Stimulated activated naive CD8-positive, alpha-beta T cell treated with anti-CD3 and anti-CD28 coated beads, Interleukin-15, Interleukin-2, amounts not matched to agents 100 U/mL and 50 U/mL, for 24 hours (primary cell): Measurements from ENCODE around the gene TIPRL.
A peak's percentile ranks its signal among the peaks of the same experiment; 100 is the strongest.
"Not testable (repeated sequence)": the region's sequence is repeated elsewhere in the genome, so short reads cannot be mapped to it uniquely, and the experiment has no call there.

Experiments used
- ATAC-seq: fragments of 150-1000 bp; cut with Tn5 transposase; one replicate; pipeline ENCODE4 v1.10.0; 2021
- DNase-seq: peaks from one replicate; pipeline ENCODE4 v3.0.0; 2021

TIPRL gene

DNA sequence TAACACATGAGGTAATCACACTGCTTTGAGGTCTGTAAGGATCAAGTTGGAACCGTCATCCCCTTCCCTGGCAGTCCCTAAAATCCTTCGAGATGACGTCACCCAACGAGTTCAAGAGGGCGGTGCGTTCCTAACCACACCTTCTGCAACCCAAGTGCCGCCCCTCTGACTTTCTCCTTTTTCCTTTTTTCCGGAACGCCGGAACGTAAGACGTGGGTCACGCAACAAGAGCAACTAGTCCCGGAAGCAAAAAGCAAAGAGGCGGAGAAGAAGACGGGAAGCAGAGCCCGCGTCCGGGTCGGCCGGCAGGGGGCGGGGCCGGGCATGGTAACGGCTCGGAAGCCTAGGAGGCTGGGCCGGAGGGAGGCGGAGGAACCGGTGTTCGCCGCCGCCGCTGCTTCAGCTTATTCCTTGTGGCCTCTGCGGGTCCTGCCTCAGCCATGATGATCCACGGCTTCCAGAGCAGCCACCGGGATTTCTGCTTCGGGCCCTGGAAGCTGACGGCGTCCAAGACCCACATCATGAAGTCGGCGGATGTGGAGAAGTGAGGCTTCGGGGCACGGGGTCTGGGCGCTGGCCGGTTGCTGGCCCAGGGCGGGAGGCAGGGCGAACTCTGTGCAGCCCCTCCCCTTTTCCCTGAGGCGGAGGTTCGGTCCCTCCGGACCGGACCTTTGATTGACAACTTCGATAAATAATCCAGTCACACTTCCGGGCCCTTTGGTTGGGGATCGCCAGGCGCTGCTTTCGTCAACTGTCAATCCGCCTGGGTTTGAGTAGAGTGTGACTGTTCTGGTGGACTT lies at the start of gene TIPRL:
Gene TIPRL (plus strand): TSS at position 325 of the 800 bp plus-strand sequence. CDS start 116 bp downstream, at position 441.
- DNase-seq (peak; percentile 96), ATAC-seq (peak; percentile 92)

DNA sequence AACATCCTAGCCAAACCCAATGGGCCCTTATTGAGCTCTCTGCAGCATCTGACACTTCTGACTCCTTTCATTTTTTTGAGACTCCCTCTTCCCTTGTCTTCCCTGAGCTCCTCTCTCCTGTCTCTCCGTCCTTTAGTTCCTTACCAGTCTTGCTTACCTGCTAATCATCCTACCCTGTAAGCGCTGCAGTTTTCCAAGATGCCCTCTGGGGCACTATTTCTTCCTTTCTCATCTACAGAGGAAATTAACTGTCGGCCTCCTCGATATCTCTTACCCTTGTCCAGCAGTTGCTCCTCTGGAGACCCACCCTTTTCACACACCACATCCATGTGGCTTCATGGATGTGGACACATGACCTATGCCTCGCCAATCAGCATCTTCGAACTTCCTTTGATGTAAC lies 48.8 kb upstream of the TIPRL start:
- DNase-seq (no peak), ATAC-seq (no peak)

DNA sequence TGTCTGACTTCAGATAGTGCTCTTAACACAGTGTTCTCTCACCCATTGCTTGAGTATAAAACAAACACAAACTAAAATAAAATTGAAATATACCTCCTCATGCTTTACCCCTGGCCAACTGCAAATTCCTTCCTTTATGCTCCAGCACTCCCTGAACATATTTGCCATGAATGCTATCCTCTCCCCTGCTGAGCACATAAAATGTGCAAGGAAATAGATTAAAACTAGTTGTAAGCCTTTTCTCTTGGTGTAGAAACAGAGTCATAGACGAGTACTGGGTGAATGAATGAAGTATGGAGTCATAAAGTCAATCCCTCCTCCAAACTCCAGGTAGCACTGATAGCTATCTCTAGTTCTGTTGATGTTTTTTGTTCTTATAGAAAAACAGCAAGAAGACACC lies 44.6 kb upstream of the TIPRL start:
- DNase-seq (no peak), ATAC-seq (no peak)

DNA sequence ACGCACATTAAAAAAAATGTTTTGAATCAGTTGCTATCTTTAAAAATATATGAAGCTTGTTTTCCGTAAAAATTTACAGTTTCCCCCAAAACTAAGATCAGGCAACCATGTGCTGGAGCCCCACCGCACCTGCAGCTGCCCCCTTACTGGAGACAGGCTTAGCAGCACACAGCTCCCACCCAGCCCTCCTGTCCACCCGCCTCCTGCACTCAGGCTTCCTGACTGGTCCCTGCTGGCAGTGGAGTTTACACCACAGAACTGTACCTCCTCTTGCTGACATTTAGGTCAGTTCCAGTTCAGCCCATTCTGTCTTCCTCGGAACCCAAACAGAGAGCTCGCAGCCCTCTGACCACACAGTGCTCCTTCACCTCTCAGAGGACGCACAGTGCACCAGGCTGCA lies 44.1 kb upstream of the TIPRL start:
- DNase-seq (no peak), ATAC-seq (no peak)

DNA sequence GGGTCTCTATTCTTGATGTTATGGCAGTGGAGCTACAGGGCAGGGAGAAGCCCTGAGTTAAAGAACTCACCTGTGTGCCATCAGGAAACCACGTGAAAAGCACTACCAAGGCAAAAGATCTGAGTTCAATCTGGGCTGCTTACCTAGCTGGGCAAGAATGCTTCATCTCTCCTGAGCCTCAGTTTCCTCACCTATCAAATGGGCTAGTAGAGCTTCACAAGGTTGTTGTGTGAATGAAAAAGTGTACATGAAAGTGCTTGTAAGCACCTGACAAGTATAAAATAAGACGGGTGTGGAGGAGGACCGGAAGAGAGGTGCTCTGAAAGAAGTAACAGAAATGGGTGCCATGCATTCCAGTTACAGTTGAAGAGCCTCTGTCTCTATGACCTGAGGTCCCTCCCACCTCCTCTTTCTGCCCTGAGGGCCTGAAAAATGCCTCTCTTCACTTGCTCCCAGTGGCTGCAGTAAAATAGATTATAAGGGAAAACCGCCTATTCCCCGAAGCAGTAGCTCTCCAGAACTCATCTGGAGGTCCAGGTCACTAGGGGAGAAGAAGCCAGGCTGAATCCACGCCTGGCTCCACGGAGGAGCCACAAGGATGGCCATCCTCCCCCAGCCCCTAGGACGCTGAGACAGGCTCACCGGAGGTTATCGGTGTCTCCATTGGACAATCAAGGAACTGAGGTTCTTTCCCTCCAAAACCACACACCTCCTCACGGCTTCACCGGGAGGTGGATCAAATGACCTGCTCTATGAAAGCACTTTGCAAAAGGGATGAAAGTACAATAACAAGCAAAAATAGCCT lies 43.4 kb upstream of the TIPRL start:
- DNase-seq (no peak), ATAC-seq (no peak)

DNA sequence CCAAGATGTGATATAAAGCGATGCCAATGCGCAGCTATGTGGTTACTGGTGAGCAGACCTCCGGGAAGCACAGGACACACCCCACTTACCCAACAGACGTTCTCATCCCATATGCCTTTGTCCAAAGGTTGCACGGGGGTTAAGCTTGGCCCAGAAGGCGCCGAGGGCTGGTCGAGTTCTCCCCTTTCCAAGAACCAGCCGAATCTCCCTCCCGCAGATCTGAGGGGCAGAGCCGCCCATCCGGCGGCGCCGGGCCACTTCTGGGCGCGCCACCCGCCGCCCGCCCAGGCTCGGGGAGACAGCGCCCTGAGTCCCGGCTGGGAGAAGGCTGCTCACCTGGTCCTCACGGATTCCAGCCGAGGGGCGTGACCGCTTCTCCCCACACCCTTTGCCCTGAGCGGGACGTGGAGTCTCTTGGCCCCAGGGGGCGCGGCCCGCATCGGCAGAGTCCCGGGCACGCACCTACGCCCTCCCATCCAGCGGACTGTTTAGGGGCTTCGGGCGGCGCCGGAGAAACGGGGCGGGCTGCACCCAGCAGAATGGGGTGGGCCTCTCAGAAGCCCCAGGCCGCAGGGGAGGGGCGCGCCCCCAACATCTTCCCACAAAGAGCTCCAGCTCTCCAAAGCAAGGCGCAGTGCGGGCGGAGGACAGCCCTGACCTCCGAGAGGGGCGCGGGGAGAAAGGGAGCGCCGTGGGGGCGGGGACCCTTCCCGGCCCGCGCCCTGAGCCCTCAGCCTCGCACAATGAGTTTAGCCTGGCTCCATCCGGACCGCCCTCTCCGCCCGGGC lies 42.6 kb upstream of the TIPRL start:
- ATAC-seq = no peak

DNA sequence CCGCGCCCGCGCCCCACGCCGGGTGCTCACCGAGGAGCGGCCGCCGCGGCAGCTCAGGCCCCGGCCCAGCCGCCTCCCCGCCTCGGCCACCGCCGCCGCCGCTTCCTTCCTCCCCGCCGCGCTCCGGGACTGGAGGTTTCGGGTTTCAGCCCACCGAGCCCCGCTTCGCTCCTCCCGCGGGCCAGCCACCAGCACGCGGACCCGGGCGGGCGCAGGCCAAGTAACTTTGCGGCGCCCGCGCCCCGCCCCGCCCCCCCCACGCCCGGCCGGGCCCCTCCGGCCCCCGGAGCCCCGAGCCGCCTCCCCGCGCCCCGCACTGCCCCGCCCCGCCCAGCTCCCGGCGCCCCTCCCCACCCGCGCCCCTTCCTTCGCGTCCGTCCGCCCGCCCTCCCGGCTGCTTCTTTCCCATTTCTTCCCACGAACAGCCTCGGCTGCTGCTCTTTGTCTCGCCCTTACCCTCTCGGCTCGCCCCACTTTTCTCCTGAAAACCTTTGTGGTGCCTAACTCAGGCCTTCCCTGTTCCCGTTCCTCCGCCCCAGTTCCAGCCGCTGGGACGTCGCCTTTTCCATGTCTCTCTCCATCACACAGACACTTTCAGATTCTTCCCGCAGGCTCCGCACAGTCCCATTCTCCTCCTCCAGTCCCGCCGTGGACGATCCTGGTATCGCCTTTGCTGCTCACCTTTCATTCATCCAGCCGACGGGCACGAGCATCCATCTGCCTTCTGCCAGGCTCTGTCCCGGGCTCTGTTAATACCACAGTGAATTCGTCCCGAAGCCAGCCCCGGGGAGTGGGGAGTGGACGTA lies 41.9 kb upstream of the TIPRL start, which contains the start of gene GPR161:
Gene GPR161 (minus strand): TSS at position 222 of the 806 bp plus-strand sequence. CDS start 32,080 bp downstream, outside the sequence.
- ATAC-seq = peak; percentile 11
- peak; percentile 37 for DNase-seq

More for the DNA sequence above, 42.6 kb upstream of the TIPRL start:
- peak; percentile 28 for DNase-seq

DNA sequence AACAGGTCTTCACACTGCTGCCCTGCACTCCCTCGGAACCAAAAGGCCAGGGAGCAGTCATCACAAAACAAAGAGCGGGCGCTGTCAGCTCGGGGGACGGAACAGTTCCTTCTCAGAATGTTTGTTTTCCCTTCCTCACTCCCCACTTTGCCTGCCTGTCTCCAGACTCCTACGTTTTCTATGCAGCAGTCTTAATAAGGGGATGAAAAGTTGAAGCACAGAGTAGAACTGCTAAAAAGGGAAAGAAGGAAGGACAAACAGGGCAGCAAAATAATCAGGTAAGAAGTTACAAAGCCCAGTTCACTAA lies 41.3 kb upstream of the TIPRL start:
- ATAC-seq = no peak
- DNase-seq = no peak

DNA sequence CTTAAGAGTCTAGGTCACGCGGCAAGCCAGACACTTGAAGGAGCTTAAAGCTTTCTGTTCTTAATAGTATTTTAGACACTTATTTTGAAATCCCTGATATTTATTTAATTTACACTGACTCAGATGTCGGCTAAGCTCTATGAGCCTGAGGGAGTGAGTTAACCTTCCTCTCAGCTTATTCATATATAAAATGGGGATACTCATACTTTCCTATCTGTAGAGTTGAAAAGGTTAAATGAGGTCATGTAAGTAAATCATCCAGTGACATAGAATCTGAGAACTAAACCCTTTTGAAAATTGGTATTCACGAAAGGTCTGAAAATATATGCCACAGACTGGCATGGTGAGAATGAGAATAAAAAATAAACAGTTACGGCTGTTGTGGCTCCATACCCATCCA lies 40.6 kb upstream of the TIPRL start:
- DNase-seq (no peak), ATAC-seq (peak; percentile 74)

DNA sequence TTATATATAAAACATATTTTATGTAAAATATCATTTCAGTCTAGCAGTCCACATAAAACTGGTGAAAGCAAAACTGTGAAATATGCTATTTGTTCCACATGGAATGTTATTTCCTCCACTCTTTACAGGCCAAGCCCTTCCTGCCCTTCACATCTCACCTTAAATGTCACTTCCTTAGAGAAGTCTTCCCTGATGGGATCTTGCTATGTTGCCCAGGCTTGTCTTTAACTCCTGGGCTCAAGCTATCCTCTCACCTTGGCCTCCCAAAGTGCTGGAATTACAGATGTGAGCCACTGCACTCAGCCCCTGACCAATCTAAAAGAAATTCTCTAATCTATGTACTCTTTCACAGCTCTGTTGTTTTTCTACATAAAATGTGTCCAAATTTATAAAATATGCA lies 39.7 kb upstream of the TIPRL start:
- ATAC-seq (no peak), DNase-seq (no peak)

DNA sequence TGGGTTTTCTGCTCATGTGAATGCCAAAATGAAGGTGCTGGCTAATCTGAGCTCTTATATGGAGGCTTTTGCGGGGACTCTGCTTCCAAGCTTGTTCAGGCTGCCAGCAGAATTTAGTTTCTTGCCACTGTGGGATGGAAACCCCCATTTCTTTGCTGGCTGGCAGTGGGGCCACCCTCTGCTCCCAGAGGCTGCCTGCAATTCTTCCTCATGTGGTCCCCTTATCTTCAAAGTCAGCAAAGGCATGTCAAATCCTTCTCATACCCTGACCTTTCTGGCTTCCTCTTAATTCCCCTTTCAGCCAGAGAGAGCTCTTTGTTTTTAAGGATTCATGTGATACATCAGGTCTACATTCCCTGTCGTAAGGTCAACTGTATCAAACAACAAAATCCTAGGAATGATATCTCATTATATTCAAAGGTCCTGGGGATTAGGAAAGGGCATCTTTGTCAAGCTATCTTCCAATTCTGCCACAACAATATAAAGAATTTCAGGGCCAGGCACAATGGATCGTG lies 36.8 kb upstream of the TIPRL start:
- DNase-seq (no peak), ATAC-seq (no peak)

DNA sequence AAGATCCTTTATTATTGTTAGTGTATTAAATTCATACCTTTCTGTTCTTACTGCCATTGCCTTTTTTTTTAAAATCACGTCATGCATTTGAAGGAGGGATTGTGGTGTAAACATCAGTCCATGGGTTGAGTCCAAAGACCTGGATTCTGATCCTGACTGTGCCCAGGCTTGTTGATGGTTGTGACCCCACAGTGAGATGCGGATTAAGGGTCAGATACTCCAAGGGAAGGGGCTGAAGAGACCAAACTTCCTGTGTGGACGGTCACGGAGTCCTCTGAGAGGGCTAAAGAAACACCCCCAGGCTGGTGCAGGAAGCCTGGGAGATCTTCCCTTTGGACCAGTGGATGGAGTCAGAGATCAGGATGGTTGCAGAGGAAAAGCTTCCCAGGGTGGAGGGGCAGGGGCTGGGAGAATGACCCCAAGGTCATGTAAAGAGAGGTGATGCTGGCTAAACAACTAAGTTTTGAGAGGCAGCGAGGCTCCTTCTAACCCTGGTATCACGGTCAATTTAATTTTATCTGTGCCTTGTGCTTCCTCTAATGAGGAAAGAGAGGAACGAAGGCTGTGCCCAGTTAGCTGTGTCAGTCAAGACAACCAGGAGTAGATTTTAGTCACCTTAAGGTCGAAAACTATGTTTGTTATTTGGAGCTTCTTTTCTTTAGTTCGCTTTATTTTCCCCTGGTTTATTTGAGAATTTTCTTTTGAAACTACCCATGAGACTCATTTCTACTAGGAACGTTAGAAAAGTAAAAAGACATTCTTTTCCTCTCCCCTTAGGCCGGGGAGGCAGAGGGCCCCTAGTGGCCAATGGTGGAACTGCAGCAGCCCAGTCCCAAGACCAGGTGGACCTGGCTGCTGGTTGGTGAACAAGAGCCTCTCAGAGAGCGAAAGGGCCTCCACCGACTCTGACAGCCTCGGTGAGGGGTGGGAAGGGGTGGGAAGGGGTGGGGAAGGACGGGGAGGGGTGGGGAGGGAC lies 33.3 kb upstream of the TIPRL start:
- peak; percentile 93 for ATAC-seq

DNA sequence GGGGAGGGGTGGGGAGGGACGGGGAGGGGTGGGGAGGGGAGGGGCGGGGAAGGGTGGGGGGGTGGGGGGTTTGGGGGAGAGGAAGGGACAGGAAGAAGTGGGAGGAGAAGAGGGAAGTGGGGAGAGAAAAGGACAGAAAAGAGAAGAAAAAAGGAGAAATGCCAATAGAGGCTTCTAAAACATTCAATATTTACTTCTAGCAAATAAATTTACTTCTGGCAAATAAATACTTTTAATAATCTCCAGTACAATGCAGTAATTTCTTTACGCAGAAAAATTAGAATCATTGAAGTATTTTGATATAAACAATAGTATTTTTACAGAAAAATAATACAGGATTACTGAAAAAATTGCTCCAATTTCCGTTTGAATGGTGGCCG lies 32.6 kb upstream of the TIPRL start:
- no peak for ATAC-seq
- no peak for DNase-seq

More for the DNA sequence above, 33.3 kb upstream of the TIPRL start:
- DNase-seq = peak; percentile 94

DNA sequence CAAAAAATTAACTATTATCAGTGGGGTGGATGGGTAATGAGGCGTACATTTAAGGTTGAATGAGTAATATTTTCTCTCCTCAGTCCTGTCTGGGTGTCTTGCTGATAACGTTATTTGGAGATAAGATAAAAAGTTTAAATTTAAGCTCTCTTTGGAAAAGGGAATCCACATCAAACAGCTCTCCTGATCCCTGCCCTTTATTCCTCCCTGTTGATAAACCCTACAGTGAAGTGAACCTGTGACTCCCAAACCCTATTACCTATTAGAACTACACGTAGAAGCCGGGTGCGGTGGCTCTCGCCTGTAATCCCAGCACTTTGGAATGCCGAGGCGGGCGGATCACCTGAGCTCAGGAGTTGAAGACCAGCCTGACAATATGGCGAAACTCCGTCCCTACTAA lies 32.1 kb upstream of the TIPRL start:
- DNase-seq = no peak

DNA sequence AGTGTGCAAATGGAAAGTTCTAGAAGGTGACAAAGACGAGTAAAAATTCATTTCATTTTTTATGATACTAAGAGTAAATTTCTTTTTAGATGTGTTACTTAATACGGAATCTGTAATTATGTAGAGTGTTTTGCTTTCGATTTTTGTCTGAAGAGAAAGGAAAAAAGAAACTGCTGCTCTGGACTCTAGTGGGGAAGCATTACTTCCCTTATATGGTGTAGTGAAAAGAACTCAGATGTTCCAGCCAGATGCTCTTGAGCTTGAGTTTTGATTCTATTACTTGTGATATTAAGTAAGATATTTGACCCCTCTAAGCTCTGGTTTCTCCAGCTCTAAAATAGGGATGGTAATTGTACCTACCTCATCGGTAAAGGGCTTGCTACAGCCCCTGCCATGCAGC lies 29.8 kb upstream of the TIPRL start:
- no peak for ATAC-seq
- no peak for DNase-seq

More for the DNA sequence above, 32.1 kb upstream of the TIPRL start:
- no peak for ATAC-seq

DNA sequence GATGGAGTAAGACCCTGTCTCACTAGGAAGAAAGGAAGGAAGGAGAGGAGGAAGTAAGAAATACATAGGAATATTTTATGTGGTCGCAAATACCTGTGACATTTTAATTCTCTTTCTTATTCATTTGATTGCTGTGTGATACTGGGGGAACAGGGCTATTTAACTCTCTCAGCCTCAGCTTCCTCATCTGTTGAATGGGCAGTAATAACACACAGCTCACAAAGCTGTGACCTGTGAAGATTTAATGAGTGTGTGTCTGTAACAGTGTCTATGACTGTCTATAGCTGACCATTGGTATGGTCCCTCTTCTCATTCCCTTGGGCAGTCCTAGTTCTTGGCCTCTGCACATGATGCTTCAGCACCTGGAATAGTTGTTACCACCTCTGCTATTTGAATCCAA lies 28.5 kb upstream of the TIPRL start:
- DNase-seq (no peak), ATAC-seq (no peak)

DNA sequence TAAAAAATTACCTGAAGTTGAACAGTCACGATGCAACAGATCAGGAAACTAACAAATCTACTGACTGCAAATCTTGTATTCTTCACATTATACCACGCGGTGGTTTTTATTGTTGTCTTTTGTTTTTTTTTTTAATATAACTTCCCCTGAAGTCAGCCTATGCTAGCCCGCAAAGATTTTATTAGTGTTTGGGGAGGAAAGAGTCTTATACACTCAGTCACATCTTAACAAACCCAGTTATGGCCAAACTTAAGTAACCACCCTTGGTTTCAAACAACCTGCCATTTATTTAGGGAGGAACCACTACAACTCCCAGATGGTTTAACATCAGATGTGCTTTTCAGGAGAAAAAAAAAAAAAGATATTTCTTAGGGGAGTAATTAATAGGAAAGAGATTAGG lies 26.8 kb upstream of the TIPRL start:
- no peak for ATAC-seq
- no peak for DNase-seq

DNA sequence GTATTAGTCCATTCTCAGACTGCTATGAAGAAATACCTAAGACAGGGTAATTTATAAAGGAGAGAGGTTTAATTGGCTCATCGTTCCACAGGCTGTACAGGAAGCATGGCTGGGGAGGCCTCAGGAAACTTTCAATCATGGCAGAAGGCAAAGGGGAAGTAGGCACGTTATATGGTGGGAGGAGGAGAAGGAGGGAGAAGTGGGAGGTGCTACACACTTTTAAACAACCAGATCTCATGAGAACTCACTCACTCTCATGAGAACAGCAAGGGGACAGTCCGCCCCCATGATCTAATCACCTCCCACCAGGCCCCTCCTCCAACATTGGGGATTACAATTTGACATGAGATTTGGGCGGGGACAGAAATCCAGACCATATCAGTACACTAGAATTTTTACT lies 24.1 kb upstream of the TIPRL start:
- not testable (repeated sequence) for DNase-seq, ATAC-seq

DNA sequence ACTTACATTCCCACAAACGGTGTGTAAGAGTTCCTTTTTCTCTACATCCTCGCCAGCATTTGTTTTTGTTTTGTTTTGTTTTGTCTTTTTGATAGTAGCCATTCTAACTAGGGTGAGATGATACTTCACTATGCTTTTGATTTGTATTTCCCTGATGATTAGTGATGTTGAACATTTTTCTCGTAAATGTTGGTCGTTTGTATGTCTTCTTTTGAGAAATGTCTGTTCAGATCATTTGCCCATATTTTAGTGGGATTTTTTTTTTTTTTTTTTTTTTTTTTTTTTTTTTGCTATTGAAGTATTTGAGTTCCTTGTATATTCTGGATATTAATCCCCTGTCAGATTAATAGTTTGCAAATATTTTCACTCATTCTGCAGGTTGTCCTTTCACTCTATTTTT lies 22.9 kb upstream of the TIPRL start:
- ATAC-seq = no peak
- DNase-seq = no peak

DNA sequence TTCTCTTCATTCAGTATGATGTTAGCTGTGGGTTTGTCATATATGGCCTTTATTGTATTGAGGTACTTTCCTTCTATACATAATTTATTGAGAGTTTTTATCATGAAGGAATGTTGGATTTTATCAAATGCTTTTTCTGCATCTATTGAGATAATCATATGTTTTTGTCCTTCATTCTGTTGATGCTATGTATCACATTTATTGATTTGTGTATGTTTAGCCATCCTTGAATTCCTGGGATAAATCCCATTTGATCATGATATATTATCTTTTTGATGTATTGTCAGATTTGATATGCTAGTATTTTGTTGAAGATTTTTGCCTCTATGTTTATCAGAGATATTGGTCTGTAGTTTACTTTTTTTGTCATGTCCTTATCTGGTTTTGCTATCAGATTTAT lies 21.1 kb upstream of the TIPRL start:
- ATAC-seq (no peak), DNase-seq (no peak)
